ENCODE results near the gene SFR1.
"Not testable (repeated sequence)": the region's sequence is repeated elsewhere in the genome, so short reads cannot be mapped to it uniquely, and the experiment has no call there.

The SFR1 gene

GRCh38 chr10:104109908-104110662, 11.9 kb upstream of the SFR1 start:
- no peak for DNase-seq

DNA sequence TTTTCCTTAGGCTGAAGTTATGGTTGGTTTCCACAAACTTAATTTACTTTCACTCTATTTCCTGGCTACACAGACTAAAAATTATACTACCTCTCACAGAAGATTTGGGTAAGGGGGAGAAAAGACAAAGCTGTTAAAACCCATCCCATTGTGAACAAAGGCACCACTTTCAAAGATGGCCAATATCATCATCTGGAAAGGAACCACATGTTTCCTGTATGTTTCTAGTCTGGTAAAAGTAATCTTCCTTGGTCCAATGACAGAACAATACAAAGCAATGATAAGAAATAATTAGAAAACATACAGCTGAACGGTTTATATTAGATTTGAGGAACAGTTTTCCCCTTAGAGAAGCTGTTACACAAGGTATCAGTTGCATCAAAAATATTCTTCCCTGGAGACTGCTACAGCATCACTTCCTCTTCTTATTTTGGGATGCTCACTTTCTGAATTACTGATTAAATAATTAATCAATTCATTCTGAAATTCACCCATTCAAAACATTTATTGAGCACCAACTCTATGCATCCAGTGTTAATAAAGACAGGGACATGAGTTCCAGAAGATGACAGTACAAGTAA, 8.5 kb upstream of the SFR1 start:
- no peak for DNase-seq

DNA sequence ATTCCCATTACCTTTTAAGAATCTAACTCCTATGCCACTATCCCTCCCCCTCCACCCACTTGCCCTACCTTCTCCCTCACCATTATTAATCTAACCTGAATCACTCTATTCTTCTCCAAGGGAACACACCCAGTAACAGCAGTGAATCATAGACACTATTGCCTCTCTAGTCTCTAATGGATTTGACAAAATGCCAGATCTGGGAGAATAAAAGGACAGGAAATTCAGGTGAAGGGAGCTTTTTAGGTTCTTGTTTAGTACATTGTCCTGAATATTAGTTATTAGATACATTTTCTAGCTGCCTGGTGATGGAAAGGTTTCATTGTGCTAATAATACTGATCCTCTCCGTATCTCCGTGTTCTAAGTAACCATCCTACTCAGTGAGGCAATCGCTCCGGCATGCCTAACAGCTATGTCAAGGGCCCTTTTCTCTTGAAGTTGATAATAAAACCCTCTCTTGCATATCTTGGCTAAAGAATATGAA, 4.1 kb upstream of the SFR1 start:
- DNase-seq, result peak; percentile 38

GRCh38 chr10:104119996-104120395, 2.0 kb upstream of the SFR1 start:
- no peak for DNase-seq

DNA sequence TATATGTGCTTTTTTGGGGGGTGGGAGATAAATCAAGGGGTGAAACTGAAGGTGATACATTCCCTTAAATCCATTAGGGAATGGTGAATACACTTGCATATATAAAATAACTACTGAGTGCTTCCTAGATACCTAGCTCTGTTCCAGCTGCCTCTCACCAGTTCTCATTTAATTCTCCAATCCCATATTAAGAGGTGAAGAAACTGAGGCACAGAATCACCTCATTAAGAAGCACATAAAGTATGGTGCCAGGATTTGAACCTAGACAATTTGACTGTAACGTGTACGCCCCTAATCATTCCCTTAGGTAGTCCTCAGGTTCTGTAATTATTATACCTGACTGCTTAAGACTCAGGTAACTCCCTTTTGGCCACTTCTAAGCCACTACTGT, 1.5 kb upstream of the SFR1 start:
- DNase-seq, result no peak

DNA sequence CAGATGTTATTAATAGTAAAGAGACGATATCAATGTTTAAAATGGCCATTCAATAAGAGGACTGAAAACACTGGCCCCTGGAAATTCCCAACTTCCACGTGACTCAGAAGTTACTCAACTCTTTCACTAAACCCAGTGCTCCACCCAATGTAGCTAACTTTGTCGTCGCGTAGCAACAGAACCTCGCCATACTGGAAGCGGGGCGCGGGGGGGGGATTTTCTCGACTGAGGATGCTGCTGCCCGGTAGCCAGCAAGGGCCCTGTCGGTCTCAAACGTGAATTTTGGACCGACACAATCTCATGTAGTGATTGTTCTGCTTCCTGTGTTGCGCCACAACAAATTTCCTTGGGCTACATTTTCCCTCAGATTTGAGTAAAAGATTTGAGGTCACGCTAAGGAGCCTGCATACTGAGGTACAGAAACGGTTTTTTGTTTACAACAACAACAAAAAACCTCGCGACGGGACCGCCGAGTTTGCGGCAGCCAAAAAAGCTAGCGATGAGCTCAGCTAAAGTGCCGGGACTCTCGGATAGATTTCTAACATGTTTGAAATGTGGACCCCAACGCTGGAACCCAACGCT, 977 bp upstream of the SFR1 start:
- DNase-seq, result peak; percentile 23

DNA sequence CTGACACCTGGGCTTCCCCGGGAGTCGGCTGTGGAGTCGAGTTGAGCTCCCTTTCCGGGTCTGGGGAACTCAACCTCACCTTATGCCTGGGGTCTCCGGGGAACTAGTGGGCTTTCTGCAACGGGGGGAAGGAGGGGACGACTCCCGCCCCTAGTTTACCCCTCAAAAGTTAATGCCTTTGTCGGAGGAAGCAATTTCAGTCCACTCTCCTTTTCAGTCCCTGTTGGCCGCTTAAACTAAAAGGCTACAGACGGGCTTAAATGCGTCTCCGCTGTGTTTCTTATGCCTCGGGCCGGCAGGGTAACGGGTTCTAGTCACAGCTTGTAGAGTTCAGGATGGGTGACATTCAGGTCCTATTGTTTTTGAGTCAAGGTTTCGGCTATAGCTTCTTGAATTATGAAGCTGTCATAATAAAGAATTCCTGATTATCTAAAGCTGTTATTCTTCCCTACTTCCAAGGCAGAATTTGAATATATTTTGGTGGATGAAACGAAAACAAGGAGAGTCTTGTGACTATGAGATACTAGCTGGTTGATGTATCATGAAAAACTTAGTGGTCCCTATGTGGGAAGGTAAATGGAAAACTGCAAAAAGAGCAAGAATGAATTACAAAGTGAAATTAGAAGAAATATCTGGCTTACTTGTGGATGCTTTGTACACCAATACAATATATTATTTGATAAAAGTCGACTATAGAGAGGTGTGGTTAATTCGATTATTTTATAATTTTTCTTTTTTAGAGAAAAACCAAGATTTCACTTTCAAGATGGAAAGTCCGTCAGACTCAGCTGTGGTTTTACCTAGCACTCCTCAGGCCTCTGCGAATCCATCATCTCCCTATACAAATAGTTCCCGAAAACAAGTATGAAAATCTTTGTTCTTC, 495 bp downstream of the SFR1 start:
- no peak for DNase-seq

- DNase-seq, result no peak
Observed at GRCh38 chr10:104123397-104123796, 1.4 kb downstream of the SFR1 start.

- peak; percentile 13 for DNase-seq
Observed at GRCh38 chr10:104127411-104127810, 5.4 kb downstream of the SFR1 start.

- no peak for DNase-seq
Observed at GRCh38 chr10:104128214-104128613, 6.2 kb downstream of the SFR1 start.

DNA sequence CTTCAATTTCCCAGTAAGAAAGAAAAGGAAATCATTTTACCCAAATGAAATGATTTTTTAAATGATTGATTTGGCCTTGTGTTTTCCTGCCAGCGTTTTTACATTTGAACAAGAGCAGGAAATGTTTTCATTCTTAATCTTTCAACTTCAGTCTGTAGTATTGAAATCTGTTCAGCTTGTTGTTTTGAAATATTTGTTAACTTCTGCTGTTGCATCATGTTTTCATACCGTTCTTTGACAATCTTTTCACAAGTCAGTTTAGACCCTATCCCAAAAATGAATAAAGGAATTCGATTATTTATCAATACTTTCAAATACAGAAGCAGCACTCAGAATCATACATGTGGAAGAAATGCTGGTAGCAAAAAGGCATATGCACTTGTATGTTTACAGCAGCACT, 8.1 kb downstream of the SFR1 start:
- DNase-seq, result no peak

DNA sequence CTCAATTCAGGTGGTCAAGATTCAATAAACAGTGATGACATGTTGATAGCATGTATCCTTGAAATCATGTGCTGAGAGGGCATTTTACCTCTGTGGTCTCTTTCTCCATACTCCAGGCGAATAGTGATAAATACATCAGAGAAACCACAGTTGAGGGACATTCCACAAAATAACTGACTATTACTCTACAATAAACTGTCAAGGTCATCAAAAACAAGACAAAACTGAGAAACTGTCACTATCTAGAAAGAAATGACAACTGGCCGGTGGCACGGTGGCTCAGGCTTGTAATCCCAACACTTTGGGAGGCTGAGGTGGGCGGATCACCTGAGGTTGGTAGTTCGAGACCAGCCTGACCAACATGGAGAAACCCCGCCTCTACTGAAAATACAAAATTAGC, 16.2 kb downstream of the SFR1 start:
- DNase-seq, result no peak

- no peak for DNase-seq
Observed at GRCh38 chr10:104139221-104139620, 17.2 kb downstream of the SFR1 start.

DNA sequence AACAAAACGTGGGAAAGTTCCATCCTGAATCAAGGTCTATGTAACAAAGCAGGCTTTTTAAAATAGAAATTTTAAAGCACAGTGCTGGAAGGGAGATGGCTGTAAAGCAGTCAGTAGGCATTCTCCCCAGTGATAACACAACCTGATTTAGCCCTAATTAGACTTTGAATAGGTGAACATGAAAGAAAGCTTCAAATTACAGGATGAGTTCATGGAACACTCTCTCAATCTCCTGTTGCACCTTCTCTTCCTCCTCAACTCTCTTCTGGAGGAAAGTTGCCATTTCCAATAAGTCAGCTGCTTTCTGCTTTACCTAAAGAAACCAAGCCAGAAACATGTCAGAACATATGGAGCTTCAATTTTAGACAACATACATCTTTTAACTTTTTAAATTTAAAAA, 20.1 kb downstream of the SFR1 start:
- no peak for DNase-seq

DNA sequence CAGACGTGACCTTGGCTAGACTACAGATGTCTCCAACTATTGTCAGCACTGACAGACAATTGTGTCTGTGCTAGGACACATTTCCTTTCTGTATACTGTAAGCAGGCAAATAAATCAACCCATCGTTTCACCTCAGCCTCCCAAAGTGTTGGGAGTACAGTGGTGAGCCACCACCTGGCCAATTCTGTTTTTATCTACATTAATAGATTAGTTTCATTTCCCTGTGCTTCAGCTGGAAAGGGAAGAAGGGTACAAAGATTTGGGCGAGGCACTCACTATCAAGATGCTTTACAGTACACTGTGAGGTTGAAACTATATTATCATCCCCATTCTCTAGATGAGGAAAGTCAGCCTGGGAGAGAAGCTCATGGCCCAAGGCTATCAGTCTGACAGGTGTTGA, 21.9 kb downstream of the SFR1 start:
- DNase-seq, result no peak

DNA sequence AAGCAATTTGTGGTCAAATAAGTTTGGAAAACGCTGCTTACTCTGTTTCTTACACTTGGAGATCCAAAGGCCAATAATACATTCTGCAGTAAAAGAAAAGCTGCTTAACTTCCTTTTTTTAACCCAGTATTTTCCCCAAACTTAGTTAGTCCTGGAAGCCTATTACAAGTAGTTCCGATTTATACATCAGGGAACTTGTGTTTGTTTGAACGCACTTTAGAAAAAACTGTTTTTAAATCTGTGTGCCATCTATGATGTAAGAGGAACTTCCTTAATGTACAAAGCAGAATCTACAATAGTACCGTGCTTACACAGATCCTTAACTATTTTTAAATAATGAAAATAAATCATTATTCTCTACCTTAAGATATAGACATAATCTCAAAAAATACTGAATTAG, 23.0 kb downstream of the SFR1 start:
- DNase-seq, result no peak

- no peak for DNase-seq
Observed at GRCh38 chr10:104146882-104147281, 24.9 kb downstream of the SFR1 start.

- no peak for DNase-seq
Observed at GRCh38 chr10:104150139-104150538, 28.2 kb downstream of the SFR1 start.

DNA sequence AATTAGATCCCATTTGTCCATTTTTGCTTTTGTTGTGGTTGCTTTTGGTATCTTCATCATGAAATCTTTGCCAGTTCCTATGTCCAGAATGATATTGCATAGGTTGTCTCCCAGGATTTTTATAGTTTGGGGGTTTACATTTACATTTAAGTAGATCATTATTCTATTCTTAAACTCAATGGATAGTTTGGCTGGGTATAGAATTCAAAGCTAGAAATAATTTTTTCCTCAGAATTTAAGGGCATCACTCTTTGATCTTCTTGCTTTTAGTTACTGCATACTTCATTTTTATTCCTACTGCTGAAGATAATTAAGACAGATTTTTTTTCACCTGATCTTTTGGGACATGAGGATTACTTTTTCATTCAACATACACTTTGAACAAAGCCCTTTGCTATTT, 29.8 kb downstream of the SFR1 start:
- DNase-seq, result no peak

DNA sequence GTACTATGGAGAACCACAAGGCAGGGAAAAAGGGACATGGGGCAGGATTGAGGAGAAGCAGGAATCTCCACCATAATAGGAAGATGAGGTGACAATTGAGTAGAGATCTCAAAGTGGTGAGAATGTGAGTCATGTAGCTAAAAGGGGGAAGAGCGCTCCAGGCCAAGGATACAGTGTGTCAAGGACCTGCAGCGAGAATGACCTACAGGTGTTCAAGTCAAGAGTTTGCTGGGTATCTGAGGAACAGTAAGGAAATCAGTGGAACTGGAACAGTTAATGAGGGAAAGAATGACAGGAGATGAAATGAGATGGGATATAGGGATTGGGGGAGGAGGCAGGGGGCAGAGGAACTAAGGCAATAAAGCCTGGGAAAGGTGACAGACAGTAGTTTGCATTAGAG, 33.6 kb downstream of the SFR1 start:
- no peak for DNase-seq

DNA sequence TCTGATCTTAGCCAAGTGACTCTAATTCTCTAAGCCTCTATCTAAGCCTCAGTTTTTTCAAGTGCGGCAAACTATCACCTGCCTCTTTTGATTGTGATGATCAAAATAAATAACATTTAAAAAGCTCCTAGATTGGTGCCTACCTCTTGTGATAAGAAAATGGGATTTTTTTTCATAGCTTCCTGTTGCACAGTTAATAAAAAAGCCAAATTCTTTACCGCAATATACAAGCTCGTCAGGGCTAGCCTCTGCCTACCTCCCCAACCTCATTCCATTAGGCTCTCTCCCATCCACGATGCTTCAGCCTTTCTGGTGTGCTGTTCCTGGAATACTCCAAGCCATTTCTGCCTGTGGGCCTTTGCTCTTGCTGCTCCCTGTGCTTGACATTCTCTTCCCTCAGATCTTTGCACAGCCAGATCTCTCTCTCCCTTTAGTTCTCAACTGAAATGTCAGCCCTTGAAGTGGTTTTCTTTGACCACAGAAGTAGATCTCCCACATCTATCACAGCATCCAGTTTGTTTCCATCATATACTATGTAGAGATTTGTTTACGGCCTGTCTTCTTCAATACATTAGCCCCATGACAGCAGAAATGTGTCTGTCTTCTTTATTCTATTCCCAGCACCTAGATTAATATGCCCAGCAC, 48.8 kb downstream of the SFR1 start:
- DNase-seq, result no peak

GRCh38 chr10:104174136-104174535, 52.2 kb downstream of the SFR1 start:
- not testable (repeated sequence) for DNase-seq
